ENCODE measurements around the gene GOLIM4. TPM values are rescaled to one million over a fixed set of nuclear protein-coding genes. Genes with fewer than 3 reads are reported as not detected.
A peak's percentile ranks its signal among the peaks of the same experiment; 100 is the strongest.

Gene GOLIM4
- total RNA-seq, 4 donors from 2014 or later, result 35.9 to 59.0 (median 52.0) TPM

DNA sequence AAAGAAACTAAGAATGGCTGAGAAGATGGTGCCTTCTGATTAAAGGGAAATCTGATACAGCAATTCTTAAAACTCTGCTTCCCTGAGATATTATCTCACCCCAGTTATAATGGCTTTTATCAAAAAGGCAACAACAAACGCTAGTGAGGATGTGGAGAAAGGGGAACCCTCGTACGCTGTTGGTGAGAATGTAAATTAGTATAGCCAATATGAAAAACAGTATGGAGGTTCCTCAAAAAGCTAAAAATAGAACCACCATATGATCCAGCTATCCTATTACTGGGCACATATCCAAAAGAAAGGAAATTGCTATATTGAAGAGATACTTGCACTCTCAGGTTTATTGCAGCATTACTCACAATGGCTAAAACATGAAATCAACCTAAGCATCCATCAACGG, 65.1 kb downstream of the GOLIM4 start:
- Histone ChIP-seq H3K4me3 (no peak overlapping the region), H3K27ac (no peak overlapping the region), H3K4me1 (peaks cover 0 to 7% (median 0%) of the 10 kb centered on the region in 4 donors), H3K27me3 (no peaks in the 10 kb centered on the region), H3K36me3 (peaks cover 0 to 77% (median 7%) of the 10 kb centered on the region in 3 donors), H3K9me3 (no peaks in the 10 kb centered on the region)
- no peak for DNase-seq (ENCODE audit: low spot score in 2 of 2)
- TF ChIP-seq EP300 (IDR thresholded peaks at IDR 0.05) (no peak), POLR2A (IDR thresholded peaks at IDR 0.05) (no peak)
- TF ChIP-seq, protein P1, sequence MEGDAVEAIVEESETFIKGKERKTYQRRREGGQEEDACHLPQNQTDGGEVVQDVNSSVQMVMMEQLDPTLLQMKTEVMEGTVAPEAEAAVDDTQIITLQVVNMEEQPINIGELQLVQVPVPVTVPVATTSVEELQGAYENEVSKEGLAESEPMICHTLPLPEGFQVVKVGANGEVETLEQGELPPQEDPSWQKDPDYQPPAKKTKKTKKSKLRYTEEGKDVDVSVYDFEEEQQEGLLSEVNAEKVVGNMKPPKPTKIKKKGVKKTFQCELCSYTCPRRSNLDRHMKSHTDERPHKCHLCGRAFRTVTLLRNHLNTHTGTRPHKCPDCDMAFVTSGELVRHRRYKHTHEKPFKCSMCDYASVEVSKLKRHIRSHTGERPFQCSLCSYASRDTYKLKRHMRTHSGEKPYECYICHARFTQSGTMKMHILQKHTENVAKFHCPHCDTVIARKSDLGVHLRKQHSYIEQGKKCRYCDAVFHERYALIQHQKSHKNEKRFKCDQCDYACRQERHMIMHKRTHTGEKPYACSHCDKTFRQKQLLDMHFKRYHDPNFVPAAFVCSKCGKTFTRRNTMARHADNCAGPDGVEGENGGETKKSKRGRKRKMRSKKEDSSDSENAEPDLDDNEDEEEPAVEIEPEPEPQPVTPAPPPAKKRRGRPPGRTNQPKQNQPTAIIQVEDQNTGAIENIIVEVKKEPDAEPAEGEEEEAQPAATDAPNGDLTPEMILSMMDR (IDR thresholded peaks at IDR 0.05), result no peak
- WGBS, 2 donors, result 77 to 85% methylated on average over 4 of the region's 4 CpGs

GRCh38 chr3:168029705-168030104, 66.0 kb downstream of the GOLIM4 start:
- H3K4me1 ChIP-seq, result peaks cover 0 to 13% (median 0%) of the 10 kb centered on the region in 4 donors
- WGBS, 2 donors, result 89 to 92% methylated on average over 6 to 7 of the region's 7 CpGs
- H3K4me3 ChIP-seq, result no peak overlapping the region
- H3K27me3 ChIP-seq, result no peaks in the 10 kb centered on the region
- H3K9me3 ChIP-seq, result no peaks in the 10 kb centered on the region
- no peak overlapping the region for H3K27ac ChIP-seq
- TF ChIP-seq, protein P1 (IDR thresholded peaks at IDR 0.05), result no peak
- TF ChIP-seq EP300 (IDR thresholded peaks at IDR 0.05) (no peak), POLR2A (IDR thresholded peaks at IDR 0.05) (no peak)
- peaks cover 0 to 73% (median 7%) of the 10 kb centered on the region in 3 donors for H3K36me3 ChIP-seq
- DNase-seq (ENCODE audit: low spot score in 2 of 2), result no peak

DNA sequence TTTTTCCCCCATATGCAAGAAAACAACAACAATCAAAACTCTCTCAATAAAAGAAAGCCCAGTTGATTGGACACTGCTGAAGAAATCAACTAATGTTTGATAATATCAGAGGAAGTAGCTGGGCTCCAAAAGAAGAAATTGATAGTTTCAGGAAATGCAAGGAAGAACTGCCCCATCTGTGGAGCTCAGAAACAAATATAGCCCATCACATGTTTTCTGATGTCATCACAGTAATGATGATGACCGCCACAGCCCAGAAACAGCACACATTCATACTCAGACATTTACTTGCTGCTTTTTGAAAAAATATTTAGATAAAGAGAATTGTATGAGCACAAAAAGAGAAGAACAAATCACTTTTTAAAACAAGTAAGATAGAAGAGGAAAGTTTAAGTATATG, 67.6 kb downstream of the GOLIM4 start:
- TF ChIP-seq POLR2A (IDR thresholded peaks at IDR 0.05) (no peak), EP300 (IDR thresholded peaks at IDR 0.05) (no peak)
- TF ChIP-seq, protein P1 (IDR thresholded peaks at IDR 0.05), result no peak
- no peaks in the 10 kb centered on the region for H3K9me3 ChIP-seq
- DNase-seq (ENCODE audit: low spot score in 2 of 2), result no peak
- H3K27ac ChIP-seq, result no peak overlapping the region
- peaks cover 0 to 87% (median 14%) of the 10 kb centered on the region in 3 donors for H3K36me3 ChIP-seq
- no peaks in the 10 kb centered on the region for H3K27me3 ChIP-seq
- H3K4me1 ChIP-seq, result peaks cover 0 to 9% (median 0%) of the 10 kb centered on the region in 4 donors
- H3K4me3 ChIP-seq, result no peak overlapping the region
- WGBS, 2 donors, result 73 to 92% methylated on average over 1 of the region's 1 CpG

DNA sequence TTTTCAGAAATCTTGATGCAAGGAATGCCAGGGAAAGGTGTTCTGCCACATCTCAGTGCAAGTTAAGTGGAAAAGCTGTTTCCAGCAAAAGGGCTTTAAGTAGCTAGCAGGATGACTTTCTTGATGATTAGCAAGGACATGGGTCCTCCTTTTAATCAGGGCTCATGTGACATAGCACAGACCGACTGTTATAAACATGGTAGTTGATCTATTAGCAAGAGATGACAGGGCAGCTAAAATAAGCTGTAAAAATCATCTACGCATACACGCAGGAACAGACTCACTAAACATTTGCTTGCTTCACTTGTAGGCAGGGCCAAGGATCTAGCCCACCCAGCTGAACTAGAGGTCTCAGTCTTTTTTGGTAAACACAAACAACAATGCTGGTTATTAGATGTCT, 69.0 kb downstream of the GOLIM4 start:
- no peak overlapping the region for H3K4me3 ChIP-seq
- H3K27ac ChIP-seq, result no peak overlapping the region
- no peaks in the 10 kb centered on the region for H3K27me3 ChIP-seq
- no peaks in the 10 kb centered on the region for H3K9me3 ChIP-seq
- peaks cover 0 to 89% (median 9%) of the 10 kb centered on the region in 3 donors for H3K36me3 ChIP-seq
- peaks cover 0 to 9% (median 0%) of the 10 kb centered on the region in 4 donors for H3K4me1 ChIP-seq
- DNase-seq (ENCODE audit: low spot score in 2 of 2), result no peak
- TF ChIP-seq POLR2A (IDR thresholded peaks at IDR 0.05) (no peak), EP300 (IDR thresholded peaks at IDR 0.05) (no peak)
- TF ChIP-seq, protein P1 (IDR thresholded peaks at IDR 0.05), result no peak
- 95 to 98% methylated on average over 3 of the region's 3 CpGs for WGBS, 2 donors

DNA sequence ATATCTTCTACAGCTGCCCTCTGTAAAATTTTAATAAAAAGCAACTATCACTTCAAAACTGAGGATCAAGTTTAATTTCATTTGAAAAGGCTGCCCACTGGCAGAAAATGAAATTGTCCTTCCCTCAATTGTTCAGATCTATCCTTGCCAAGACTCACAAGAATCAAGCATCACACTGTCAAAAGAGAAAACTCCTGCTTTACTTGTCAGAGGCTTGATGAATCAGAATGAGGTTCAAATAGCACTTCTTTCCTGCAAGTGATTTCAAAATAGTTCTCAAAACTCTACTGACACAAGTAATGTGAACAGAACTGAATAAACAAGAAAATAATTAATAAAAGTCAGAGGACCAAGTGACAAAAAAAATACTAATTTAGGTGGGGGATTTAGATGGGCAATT, 70.6 kb downstream of the GOLIM4 start:
- H3K27ac ChIP-seq, result peak overlapping the region in 2 of 4 donors; percentile 23 to 37
- TF ChIP-seq, protein P1 (IDR thresholded peaks at IDR 0.05), result no peak
- no peak for TF ChIP-seq POLR2A (IDR thresholded peaks at IDR 0.05)
- TF ChIP-seq EP300 (IDR thresholded peaks at IDR 0.05), result no peak
- peaks cover 0 to 9% (median 0%) of the 10 kb centered on the region in 4 donors for H3K4me1 ChIP-seq
- no peaks in the 10 kb centered on the region for H3K27me3 ChIP-seq
- peaks cover 0 to 94% (median 11%) of the 10 kb centered on the region in 3 donors for H3K36me3 ChIP-seq
- H3K4me3 ChIP-seq, result no peak overlapping the region
- DNase-seq (ENCODE audit: low spot score in 2 of 2), result no peak
- no peaks in the 10 kb centered on the region for H3K9me3 ChIP-seq
